Hepatocyte (in vitro differentiated cells): ENCODE data around the gene PRKAR1B. TPM values are rescaled to one million over a fixed set of nuclear protein-coding genes. Genes with fewer than 3 reads are reported as not detected.

ENCODE experiments used
- DNase-seq: peaks from one replicate; pipeline ENCODE4 v3.0.0-alpha.2; 2016; ENCODE audit warnings: low spot score
- H2AFZ ChIP-seq: fragments of 200-600 bp; sonication (generic); 2 replicates; pipeline ENCODE4 v1.6.0; 2016; ENCODE audit warnings: antibody characterized with exemption, mild to moderate bottlenecking
- H3K27ac ChIP-seq: fragments of 200-600 bp; sonication (generic); 2 replicates; pipeline ENCODE4 v1.5.1; 2016; ENCODE audit warnings: mild to moderate bottlenecking
- H3K27me3 ChIP-seq: fragments of 200-600 bp; sonication (generic); 2 replicates; pipeline ENCODE4 v1.6.1; 2016
- H3K36me3 ChIP-seq: fragments of 200-600 bp; sonication (generic); replicated peaks from 2 replicates; pipeline ENCODE4 v1.5.1; 2016; ENCODE audit warnings: low read depth; ENCODE audit not compliant: insufficient read depth
- H3K4me1 ChIP-seq: fragments of 200-600 bp; sonication (generic); 2 replicates; pipeline ENCODE4 v1.5.1; 2016; ENCODE audit warnings: mild to moderate bottlenecking, moderate library complexity; ENCODE audit not compliant: insufficient read depth
- H3K4me2 ChIP-seq: fragments of 200-600 bp; sonication (generic); 2 replicates; pipeline ENCODE4 v1.6.0; 2016
- H3K4me3 ChIP-seq: fragments of 200-600 bp; sonication (generic); 2 replicates; pipeline ENCODE4 v1.5.1; 2016; ENCODE audit warnings: mild to moderate bottlenecking
- H3K79me2 ChIP-seq: fragments of 200-600 bp; sonication (generic); 2 replicates; pipeline ENCODE4 v1.6.0; 2017; ENCODE audit warnings: mild to moderate bottlenecking
- H3K9me2 ChIP-seq: fragments of 200-600 bp; sonication (generic); replicated peaks from 2 replicates; pipeline ENCODE4 v1.6.0; 2017; ENCODE audit warnings: mild to moderate bottlenecking; ENCODE audit not compliant: insufficient read depth
- H3K9me3 ChIP-seq: fragments of 200-600 bp; sonication (generic); 2 replicates; pipeline ENCODE4 v1.5.1; 2016; ENCODE audit warnings: low read depth, mild to moderate bottlenecking
- H4K20me1 ChIP-seq: fragments of 200-600 bp; sonication (generic); 2 replicates; pipeline ENCODE4 v1.6.0; 2016; ENCODE audit warnings: mild to moderate bottlenecking; ENCODE audit not compliant: insufficient read depth, poor library complexity, severe bottlenecking
- CTCF ChIP-seq: fragments of 200-600 bp; sonication (generic); IDR thresholded peaks from 2 replicates; pipeline ENCODE4 v1.5.1; 2016; ENCODE audit warnings: antibody characterized with exemption, mild to moderate bottlenecking; ENCODE audit not compliant: poor library complexity
- EZH2 ChIP-seq: fragments of 200-600 bp; sonication (generic); IDR thresholded peaks from 2 replicates; pipeline ENCODE4 v1.6.1; 2016; ENCODE audit warnings: antibody characterized with exemption, mild to moderate bottlenecking, borderline replicate concordance
- EZH2phosphoT487 ChIP-seq: fragments of 200-600 bp; sonication (generic); IDR thresholded peaks from one replicate; pipeline ENCODE4 v1.6.1; 2018; ENCODE audit warnings: antibody characterized with exemption, mild to moderate bottlenecking, low read depth, moderate library complexity; ENCODE audit not compliant: unreplicated experiment, severe bottlenecking
- WGBS: methylation state at CpG from one replicate; pipeline ENCODE4 v1.1.6; 2016; ENCODE audit warnings: low lambda C conversion rate; ENCODE audit errors: missing lambda C conversion rate; 5-methylcytosine and 5-hydroxymethylcytosine counted together
- polyA plus RNA-seq: library from polyadenylated mRNA; unstranded; fragments of >200 nt; fragmentation: Nextera tagmentation; extraction: Ambion mirVana; gene quantifications from 2 replicates; pipeline ENCODE4 v1.2.1, GENCODE V29; 2016
- total RNA-seq: library from RNA; depleted of rRNA; stranded (reverse); fragments of >200 nt; gene quantifications from 2 replicates; pipeline ENCODE4 v1.2.3, GENCODE V29; 2014

Gene PRKAR1B
- total and polyA plus RNA-seq, 2 experiments from 2014 or later, result 16.6 to 28.7 TPM

GRCh38 chr7:542713-543500 is 184.2 kb downstream of the PRKAR1B start:
- no peak overlapping the region for H3K4me2 ChIP-seq
- DNase-seq, result peak; percentile 61
- H2AFZ ChIP-seq, result no peak overlapping the region

GRCh38 chr7:542131-542712 is 184.9 kb downstream of the PRKAR1B start:
- H3K27me3 ChIP-seq, result no peaks in the 10 kb centered on the region
- WGBS, result 87% methylated on average over 19 of the region's 28 CpGs
- H3K4me3 ChIP-seq, result no peak overlapping the region
- H3K9me3 ChIP-seq, result no peaks in the 10 kb centered on the region
- no peaks in the 10 kb centered on the region for H3K9me2 ChIP-seq
- peaks cover 38% of the 10 kb centered on the region for H3K4me1 ChIP-seq
- TF ChIP-seq EZH2phosphoT487, result no peak
- TF ChIP-seq EZH2, result no peak
- TF ChIP-seq CTCF, result no peak
- H3K4me2 ChIP-seq, result no peak overlapping the region
- H3K27ac ChIP-seq, result peak overlapping the region; percentile 53
- H2AFZ ChIP-seq, result no peak overlapping the region
- H3K79me2 ChIP-seq, result no peaks in the 10 kb centered on the region
- H3K36me3 ChIP-seq, result no peaks in the 10 kb centered on the region
- H4K20me1 ChIP-seq, result no peaks in the 10 kb centered on the region
- no peak for DNase-seq

More at GRCh38 chr7:542713-543500, 184.2 kb downstream of the PRKAR1B start:
- Histone ChIP-seq H3K36me3 (no peaks in the 10 kb centered on the region), H4K20me1 (no peaks in the 10 kb centered on the region), H3K4me3 (no peak overlapping the region), H3K79me2 (no peaks in the 10 kb centered on the region), H3K9me2 (no peaks in the 10 kb centered on the region), H3K27me3 (no peaks in the 10 kb centered on the region), H3K27ac (peak overlapping the region; percentile 53), H3K4me1 (peaks cover 34% of the 10 kb centered on the region), H3K9me3 (no peaks in the 10 kb centered on the region)
- WGBS, result 64% methylated on average over 27 of the region's 27 CpGs
- TF ChIP-seq EZH2 (no peak), EZH2phosphoT487 (no peak), CTCF (no peak)

- no peak for DNase-seq
- no peaks in the 10 kb centered on the region for H3K36me3 ChIP-seq
- no peak overlapping the region for H3K27ac ChIP-seq
- no peaks in the 10 kb centered on the region for H3K27me3 ChIP-seq
- H3K4me1 ChIP-seq, result peaks cover 38% of the 10 kb centered on the region
- H3K79me2 ChIP-seq, result no peaks in the 10 kb centered on the region
- no peak for TF ChIP-seq EZH2
- no peak for TF ChIP-seq EZH2phosphoT487
- TF ChIP-seq CTCF, result no peak
- H4K20me1 ChIP-seq, result no peaks in the 10 kb centered on the region
- H3K9me3 ChIP-seq, result no peaks in the 10 kb centered on the region
- no peak overlapping the region for H2AFZ ChIP-seq
- H3K9me2 ChIP-seq, result no peaks in the 10 kb centered on the region
- WGBS, result 97% methylated on average over 16 of the region's 17 CpGs
- no peak overlapping the region for H3K4me3 ChIP-seq
- H3K4me2 ChIP-seq, result no peak overlapping the region
Measured at GRCh38 chr7:541661-542060, 185.4 kb downstream of the PRKAR1B start.
